Measurements from ENCODE around the gene CENPS. TPM values are rescaled to one million over a fixed set of nuclear protein-coding genes. Genes with fewer than 3 reads are reported as not detected.

The CENPS gene
- total and polyA plus RNA-seq, 2 of the 13 experiments (the other 11 are each of a cell fraction or from before 2014, with no cell fraction given) = 3.3 to 22.0 TPM

DNA sequence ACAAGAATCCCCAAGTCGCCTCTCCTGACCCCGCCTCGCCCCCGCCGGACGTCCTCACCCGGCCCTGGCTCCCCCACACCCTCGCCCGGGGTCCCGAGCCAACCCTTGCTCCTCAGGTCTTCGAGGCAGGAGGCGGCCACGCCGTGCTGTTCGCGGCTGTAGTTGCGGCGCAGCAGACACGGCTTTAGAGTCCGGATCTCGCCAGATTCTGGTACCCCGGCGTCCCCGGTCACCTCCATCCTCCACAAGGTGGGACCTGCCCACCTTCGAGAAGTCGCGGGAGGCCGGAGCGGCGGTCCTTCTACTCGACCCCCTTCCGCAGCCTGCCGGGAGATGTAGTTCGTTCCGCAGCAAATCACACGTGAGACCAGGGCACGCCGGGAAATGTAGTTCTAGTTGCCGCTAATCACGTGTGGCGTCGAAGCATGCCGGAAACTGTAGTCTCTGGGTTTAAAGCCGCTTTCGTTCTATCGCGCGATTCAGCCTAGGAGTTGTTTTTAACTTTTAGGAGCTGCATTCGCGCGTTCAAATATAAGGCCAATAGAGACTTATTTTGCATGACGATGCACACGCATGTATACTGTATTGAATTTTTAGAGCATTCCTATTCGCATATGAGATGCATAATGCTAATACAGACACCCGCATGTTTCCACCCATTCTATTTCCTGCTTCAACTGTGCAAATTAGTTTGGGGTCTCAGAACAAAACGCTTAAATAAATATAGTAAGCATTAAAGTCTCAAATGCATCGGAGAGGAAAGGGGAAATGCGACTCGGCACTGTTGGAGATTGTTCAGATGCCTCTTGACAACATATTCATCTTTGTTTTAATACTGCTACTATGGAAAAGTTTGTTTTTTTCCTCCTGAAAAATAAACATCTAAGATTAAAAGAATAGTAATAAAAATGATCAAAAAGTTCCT lies 42.2 kb downstream of the CENPS start, which contains the start of gene DFFA (continued):
- TF ChIP-seq, protein P1, sequence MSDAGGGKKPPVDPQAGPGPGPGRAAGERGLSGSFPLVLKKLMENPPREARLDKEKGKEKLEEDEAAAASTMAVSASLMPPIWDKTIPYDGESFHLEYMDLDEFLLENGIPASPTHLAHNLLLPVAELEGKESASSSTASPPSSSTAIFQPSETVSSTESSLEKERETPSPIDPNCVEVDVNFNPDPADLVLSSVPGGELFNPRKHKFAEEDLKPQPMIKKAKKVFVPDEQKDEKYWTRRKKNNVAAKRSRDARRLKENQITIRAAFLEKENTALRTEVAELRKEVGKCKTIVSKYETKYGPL (CRISPR knock-in tag; IDR thresholded peaks at IDR 0.05) = no peak
- TF ChIP-seq NFKBIZ (CRISPR knock-in tag; IDR thresholded peaks at IDR 0.05) = peak; percentile 73; the same call in 1 of the 2 replicates
- TF ChIP-seq, protein P2, sequence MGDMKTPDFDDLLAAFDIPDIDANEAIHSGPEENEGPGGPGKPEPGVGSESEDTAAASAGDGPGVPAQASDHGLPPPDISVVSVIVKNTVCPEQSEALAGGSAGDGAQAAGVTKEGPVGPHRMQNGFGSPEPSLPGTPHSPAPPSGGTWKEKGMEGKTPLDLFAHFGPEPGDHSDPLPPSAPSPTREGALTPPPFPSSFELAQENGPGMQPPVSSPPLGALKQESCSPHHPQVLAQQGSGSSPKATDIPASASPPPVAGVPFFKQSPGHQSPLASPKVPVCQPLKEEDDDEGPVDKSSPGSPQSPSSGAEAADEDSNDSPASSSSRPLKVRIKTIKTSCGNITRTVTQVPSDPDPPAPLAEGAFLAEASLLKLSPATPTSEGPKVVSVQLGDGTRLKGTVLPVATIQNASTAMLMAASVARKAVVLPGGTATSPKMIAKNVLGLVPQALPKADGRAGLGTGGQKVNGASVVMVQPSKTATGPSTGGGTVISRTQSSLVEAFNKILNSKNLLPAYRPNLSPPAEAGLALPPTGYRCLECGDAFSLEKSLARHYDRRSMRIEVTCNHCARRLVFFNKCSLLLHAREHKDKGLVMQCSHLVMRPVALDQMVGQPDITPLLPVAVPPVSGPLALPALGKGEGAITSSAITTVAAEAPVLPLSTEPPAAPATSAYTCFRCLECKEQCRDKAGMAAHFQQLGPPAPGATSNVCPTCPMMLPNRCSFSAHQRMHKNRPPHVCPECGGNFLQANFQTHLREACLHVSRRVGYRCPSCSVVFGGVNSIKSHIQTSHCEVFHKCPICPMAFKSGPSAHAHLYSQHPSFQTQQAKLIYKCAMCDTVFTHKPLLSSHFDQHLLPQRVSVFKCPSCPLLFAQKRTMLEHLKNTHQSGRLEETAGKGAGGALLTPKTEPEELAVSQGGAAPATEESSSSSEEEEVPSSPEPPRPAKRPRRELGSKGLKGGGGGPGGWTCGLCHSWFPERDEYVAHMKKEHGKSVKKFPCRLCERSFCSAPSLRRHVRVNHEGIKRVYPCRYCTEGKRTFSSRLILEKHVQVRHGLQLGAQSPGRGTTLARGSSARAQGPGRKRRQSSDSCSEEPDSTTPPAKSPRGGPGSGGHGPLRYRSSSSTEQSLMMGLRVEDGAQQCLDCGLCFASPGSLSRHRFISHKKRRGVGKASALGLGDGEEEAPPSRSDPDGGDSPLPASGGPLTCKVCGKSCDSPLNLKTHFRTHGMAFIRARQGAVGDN (CRISPR knock-in tag; IDR thresholded peaks at IDR 0.05) = peak; percentile 97
- TF ChIP-seq ZNF317 (CRISPR knock-in tag; IDR thresholded peaks at IDR 0.05) = peak; percentile 85
- peak; percentile 94 for TF ChIP-seq HDAC1 (CRISPR knock-in tag; IDR thresholded peaks at IDR 0.05)
- TF ChIP-seq, protein P3, sequence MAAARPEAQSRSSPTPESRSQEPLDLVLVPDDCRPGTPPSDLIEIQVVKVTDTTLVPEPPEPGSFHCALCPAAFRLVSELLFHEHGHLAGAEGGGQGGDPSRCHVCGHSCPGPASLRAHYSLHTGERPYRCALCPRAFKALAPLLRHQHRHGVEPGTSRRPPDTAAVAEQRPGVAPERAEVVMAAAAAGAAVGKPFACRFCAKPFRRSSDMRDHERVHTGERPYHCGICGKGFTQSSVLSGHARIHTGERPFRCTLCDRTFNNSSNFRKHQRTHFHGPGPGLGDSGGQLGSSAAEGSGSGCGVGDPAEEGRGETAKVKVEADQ (CRISPR knock-in tag; IDR thresholded peaks at IDR 0.05; ENCODE audit: borderline replicate concordance) = 0 out of 2 replicates have a peak, but pooled peaks have one; percentile 60
- no peak for TF ChIP-seq ZNF775 (CRISPR knock-in tag; IDR thresholded peaks at IDR 0.05; ENCODE audit: borderline replicate concordance)
- TF ChIP-seq FOXJ3 (CRISPR knock-in tag; IDR thresholded peaks at IDR 0.05; ENCODE audit: borderline replicate concordance) = no peak
- peak; percentile 65; the same call in 1 of the 2 replicates for TF ChIP-seq HIVEP1 (CRISPR knock-in tag; IDR thresholded peaks at IDR 0.05)
- no peak for TF ChIP-seq TOPORS (CRISPR knock-in tag; IDR thresholded peaks at IDR 0.05)
- TF ChIP-seq WIZ (CRISPR knock-in tag; IDR thresholded peaks at IDR 0.05) = no peak
- TF ChIP-seq ARHGAP35 (CRISPR knock-in tag; IDR thresholded peaks at IDR 0.05; ENCODE audit: borderline replicate concordance) = 0 out of 2 replicates have a peak, but pooled peaks have one; percentile 45
- TF ChIP-seq, protein P4, sequence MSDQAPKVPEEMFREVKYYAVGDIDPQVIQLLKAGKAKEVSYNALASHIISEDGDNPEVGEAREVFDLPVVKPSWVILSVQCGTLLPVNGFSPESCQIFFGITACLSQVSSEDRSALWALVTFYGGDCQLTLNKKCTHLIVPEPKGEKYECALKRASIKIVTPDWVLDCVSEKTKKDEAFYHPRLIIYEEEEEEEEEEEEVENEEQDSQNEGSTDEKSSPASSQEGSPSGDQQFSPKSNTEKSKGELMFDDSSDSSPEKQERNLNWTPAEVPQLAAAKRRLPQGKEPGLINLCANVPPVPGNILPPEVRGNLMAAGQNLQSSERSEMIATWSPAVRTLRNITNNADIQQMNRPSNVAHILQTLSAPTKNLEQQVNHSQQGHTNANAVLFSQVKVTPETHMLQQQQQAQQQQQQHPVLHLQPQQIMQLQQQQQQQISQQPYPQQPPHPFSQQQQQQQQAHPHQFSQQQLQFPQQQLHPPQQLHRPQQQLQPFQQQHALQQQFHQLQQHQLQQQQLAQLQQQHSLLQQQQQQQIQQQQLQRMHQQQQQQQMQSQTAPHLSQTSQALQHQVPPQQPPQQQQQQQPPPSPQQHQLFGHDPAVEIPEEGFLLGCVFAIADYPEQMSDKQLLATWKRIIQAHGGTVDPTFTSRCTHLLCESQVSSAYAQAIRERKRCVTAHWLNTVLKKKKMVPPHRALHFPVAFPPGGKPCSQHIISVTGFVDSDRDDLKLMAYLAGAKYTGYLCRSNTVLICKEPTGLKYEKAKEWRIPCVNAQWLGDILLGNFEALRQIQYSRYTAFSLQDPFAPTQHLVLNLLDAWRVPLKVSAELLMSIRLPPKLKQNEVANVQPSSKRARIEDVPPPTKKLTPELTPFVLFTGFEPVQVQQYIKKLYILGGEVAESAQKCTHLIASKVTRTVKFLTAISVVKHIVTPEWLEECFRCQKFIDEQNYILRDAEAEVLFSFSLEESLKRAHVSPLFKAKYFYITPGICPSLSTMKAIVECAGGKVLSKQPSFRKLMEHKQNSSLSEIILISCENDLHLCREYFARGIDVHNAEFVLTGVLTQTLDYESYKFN (CRISPR knock-in tag; conservative IDR thresholded peaks at IDR 0.05) = no peak; the same call in 1 of the 2 replicates
- TF ChIP-seq SYNCRIP (IDR thresholded peaks at IDR 0.05; ENCODE audit: insufficient read depth, low read depth, low read length) = no peak
- TF ChIP-seq TEAD3 (CRISPR knock-in tag; optimal IDR thresholded peaks at IDR 0.05; ENCODE audit: borderline replicate concordance) = peak; percentile 87
- TF ChIP-seq ZFP1 (CRISPR knock-in tag; IDR thresholded peaks at IDR 0.05) = 0 out of 2 replicates have a peak, but pooled peaks have one; percentile 34
- TF ChIP-seq PBX2 (CRISPR knock-in tag; IDR thresholded peaks at IDR 0.05) = no peak
- TF ChIP-seq ZNF776 (CRISPR knock-in tag; IDR thresholded peaks at IDR 0.05) = peak; percentile 50; the same call in 1 of the 2 replicates
